EH (cell line): ENCODE results near the gene ITPR2.

Experiments
- DNase-seq: peaks from one replicate; pipeline ENCODE4 v3.0.0-alpha.2; 2015; ENCODE audit warnings: low read depth

The ITPR2 gene

DNA sequence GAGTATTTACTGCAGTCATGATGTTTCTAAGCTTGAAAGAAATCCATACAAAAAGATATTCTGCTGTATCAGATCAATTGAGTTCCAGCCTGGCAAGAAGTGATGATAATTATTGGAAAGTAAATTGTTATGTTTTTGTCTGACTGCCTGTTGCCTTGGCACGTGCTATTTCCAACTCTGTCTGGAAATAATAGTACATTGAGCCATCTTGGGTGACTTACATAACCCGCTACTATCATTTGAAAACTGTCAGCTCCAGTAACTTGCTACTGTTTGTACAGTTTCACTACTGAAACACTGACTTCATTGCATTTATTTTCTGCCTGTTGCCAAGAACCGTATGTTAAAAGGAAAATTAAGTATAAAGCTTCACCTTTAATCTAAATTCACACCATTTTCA is 318.6 kb downstream of the ITPR2 start:
- DNase-seq = no peak

GRCh38 chr12:26513363-26514043 is 319.5 kb downstream of the ITPR2 start:
- no peak for DNase-seq

DNA sequence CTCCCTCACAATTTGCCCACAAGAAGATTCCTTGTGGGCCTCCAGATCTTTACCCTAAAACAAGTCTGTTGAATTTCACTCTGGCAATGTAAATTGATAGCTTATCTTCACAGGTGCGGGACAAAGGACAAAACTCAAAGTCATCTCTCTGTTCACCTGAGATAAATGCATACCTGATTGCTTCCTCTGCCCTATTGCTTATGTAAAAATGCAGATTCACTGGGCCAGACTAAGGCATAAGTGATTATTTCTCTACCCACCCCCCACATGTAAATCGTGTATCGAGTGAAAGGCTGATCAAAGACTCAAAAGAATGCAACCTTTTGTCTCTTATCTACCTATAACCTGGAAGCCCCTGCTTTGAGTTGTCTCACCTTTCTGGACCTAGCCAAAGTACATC is 320.8 kb downstream of the ITPR2 start:
- DNase-seq = no peak

DNA sequence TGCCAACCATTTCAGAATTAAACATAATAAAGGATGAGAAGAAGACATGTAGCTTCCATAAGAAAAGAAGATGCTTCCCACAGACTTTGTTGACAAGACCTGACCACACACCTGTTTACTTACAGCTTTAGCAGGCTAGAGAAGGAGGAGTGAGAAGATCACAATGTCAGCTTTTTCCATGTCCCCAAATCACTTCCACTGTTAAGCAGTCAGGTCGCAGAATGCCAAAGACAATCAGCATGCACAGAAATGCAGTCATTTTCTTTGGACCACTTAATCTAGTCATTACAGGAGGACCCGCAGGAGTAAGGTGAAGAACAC is 322.7 kb downstream of the ITPR2 start:
- DNase-seq = no peak

GRCh38 chr12:26507613-26508012 is 325.4 kb downstream of the ITPR2 start:
- DNase-seq = no peak

- peak; percentile 8 for DNase-seq
Observed at GRCh38 chr12:26499979-26500640, 332.9 kb downstream of the ITPR2 start.

GRCh38 chr12:26496170-26496569 is 336.8 kb downstream of the ITPR2 start:
- DNase-seq = no peak

GRCh38 chr12:26493656-26494055 is 339.3 kb downstream of the ITPR2 start:
- no peak for DNase-seq

GRCh38 chr12:26492406-26492805 is 340.6 kb downstream of the ITPR2 start:
- no peak for DNase-seq

DNA sequence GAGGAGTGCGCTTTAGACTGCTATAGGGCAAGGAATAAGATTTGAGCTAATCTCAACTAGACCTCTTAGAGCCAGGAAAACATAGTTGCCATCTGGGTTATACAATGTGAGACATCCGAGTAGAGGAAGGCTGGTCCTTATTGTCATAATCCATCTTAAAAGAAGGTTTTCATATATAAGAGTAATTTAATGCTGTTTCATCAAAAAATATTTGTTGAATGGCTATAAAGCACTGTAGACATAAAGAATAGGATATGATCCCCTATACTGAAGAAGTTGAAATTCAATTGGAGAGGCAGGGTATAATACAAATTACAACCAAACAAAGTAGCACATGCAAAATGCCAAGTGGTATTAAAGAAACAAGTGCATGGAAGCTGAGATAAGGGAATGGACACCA is 343.1 kb downstream of the ITPR2 start:
- no peak for DNase-seq

DNA sequence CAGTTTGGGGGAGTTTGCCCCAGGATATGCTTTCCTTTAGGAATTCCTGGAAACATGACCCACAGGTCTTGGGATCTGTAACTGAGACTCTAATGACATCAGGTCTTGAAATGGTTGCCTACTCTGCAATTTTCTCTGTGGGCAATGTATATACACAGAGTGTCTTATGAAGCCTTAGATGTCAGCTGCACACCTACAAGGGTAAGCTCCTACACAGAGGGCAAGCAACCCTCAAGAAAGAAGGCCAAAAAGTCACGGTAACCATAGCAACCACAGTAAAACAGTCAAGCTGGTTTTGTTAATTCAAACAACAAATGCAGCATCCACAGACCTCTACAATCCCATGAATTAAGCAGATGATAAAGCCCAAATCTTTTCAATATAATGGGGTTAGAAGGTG is 344.6 kb downstream of the ITPR2 start:
- no peak for DNase-seq

GRCh38 chr12:26473291-26473690 is 359.7 kb downstream of the ITPR2 start:
- DNase-seq = no peak

GRCh38 chr12:26471560-26471959 is 361.4 kb downstream of the ITPR2 start:
- DNase-seq = peak; percentile 56

DNA sequence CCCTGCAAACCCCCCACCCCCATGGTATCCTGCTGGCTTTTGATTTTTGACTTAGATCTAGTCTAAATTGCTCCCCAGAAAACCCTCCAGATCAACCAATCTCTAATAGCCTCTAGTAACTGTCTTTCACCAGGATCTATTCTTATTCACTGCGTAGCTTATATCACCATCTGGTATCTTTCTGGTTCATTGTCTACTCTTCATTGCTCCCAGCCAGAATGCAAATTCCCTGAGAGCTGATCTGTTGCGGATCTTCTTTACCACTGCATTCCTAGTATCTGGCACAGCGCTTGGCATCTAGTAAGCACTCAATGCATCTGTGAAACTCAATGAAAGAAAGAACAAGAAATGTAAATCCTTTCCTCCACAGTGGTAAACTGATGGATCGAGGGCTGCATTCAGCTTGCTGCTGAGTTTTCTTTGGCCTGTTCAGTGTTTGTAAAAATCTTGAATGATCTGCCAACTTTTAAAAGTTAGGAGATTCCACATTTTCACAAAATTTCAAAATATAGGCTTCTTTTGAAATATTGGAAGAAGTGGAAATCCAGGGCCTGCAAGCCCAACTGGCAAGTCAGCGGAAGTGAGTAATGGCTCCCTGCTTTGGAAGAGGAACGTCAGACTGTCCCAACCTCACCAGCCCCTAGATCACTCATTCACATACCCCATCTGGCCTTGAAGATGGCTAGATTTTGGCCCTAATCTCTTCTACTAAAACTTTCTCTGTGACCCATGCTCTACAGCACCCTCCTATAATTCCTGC is 363.4 kb downstream of the ITPR2 start:
- no peak for DNase-seq

- no peak for DNase-seq
Observed at GRCh38 chr12:26467351-26467750, 365.6 kb downstream of the ITPR2 start.

- no peak for DNase-seq
Observed at GRCh38 chr12:26466726-26467125, 366.3 kb downstream of the ITPR2 start.

- DNase-seq = peak; percentile 23
Observed at GRCh38 chr12:26465419-26466097, 367.4 kb downstream of the ITPR2 start.

DNA sequence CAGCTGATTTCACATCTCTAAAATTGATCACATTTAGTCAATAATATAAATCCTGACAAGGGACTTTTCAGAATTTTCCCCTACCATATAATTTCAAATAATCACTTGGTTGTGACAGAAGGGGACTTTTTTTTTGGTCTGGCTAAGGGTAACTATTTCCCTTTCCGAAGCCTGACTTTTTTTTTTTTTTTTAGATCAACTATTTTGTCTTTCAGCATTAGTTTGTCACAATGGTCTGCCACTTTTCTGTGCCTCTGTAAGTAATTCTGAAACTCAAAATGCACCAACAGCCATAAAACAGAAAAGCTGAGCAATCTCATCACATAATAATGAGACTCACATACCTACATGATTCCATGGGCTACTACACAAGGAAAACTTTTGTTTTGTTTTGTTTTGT is 371.2 kb downstream of the ITPR2 start:
- DNase-seq = no peak

DNA sequence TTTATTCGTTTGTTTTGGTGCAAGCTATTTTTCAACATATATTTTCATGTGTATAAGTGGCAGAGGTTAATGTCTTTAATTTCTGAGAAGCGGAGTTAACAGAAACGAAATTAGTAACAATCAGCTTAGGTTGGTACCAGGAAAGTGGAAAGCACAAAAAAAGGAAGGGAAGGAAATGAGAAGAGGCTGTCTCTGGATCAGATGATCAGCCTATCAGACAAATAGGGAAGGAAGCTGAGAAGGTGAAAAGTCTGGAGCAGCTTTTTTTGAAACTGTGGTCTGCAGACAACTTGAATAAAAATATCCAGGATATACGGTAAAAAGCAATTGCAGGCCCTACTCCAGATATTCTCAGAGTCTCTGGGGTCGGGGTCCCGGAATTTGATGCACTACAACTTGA is 372.6 kb downstream of the ITPR2 start:
- DNase-seq = no peak

- no peak for DNase-seq
Observed at GRCh38 chr12:26455936-26456574, 376.9 kb downstream of the ITPR2 start.

- DNase-seq = no peak
Observed at GRCh38 chr12:26453246-26453645, 379.7 kb downstream of the ITPR2 start.

DNA sequence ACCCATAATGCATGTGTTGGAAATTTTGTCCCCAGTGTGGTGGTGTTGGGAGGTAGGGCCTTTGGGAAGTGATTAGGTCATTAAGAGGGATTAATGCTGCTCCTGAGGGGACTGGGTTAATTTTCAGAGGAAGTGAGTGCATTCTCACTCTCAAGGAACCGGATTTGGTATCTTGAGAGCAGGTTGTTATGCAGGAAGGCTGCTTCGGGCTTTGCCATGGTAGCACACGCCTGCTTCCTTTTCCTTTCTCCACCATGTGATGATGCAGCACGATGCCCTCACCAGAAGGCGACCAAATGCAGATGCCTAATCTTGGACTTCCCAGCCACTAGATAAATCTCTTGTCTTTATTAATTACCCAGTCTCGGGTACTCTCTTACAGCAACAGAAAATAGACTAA is 380.5 kb downstream of the ITPR2 start:
- no peak for DNase-seq
